Measurements from ENCODE around the gene EDARADD. TPM values are rescaled to one million over a fixed set of nuclear protein-coding genes. Genes with fewer than 3 reads are reported as not detected.

The EDARADD gene
- total RNA-seq, 1 donor from 2014 or later, result 0.59 TPM

DNA sequence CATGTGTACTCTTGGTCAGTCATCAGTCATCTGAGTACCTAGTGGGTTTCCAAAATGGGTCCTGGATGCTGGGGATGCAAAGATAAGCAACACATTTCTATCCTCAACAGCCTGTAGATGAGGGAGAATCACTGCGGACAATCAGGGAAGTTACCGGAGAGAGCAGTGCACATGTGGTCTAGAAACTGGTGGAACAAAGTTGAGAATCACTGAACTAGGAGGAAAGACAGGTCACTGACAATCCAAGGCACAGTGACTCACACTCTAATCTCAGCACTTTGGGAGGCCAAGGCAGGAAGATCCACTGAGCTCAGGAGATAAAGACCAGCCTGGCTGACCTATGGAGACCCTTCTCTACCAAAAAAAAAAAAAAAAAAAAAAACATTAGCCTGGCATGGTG lies 98.3 kb downstream of the EDARADD start:
- H3K4me3 Mint-ChIP-seq (ENCODE audit: unreplicated experiment), result no peak overlapping the region
- DNase-seq (ENCODE audit: extremely low spot score, unreplicated experiment), result no peak
- H3K27ac Mint-ChIP-seq (ENCODE audit: unreplicated experiment), result no peak overlapping the region
- H3K27me3 Mint-ChIP-seq (ENCODE audit: unreplicated experiment), result peaks cover 8% of the 10 kb centered on the region
- no peaks in the 10 kb centered on the region for H3K36me3 Mint-ChIP-seq (ENCODE audit: unreplicated experiment)
- no peaks in the 10 kb centered on the region for H3K9me3 Mint-ChIP-seq (ENCODE audit: unreplicated experiment)
- TF ChIP-seq, protein P1, sequence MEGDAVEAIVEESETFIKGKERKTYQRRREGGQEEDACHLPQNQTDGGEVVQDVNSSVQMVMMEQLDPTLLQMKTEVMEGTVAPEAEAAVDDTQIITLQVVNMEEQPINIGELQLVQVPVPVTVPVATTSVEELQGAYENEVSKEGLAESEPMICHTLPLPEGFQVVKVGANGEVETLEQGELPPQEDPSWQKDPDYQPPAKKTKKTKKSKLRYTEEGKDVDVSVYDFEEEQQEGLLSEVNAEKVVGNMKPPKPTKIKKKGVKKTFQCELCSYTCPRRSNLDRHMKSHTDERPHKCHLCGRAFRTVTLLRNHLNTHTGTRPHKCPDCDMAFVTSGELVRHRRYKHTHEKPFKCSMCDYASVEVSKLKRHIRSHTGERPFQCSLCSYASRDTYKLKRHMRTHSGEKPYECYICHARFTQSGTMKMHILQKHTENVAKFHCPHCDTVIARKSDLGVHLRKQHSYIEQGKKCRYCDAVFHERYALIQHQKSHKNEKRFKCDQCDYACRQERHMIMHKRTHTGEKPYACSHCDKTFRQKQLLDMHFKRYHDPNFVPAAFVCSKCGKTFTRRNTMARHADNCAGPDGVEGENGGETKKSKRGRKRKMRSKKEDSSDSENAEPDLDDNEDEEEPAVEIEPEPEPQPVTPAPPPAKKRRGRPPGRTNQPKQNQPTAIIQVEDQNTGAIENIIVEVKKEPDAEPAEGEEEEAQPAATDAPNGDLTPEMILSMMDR (IDR thresholded peaks at IDR 0.05), result no peak
- H3K4me1 Mint-ChIP-seq (ENCODE audit: unreplicated experiment), result peaks cover 4% of the 10 kb centered on the region

DNA sequence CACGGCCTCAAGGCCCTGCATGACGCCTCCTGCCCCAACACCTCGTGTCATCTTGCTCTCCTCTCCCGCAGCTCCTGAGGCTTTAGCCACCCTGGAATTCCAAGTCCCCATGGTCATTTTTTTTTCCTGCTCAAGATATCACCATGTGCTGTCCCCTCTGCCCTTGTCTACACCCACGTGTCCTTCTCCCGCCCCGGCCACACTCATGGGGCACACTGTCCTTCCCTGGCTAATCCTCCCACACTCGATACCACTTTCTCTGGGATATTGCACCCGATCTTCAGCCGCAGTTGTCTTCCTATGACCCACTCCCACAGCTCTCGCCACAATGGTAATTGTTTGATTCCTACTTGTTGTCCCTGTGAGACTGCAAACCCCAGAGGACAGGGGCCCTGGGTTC lies 100.0 kb downstream of the EDARADD start:
- DNase-seq (ENCODE audit: extremely low spot score, unreplicated experiment), result no peak
- Mint-ChIP-seq H3K36me3 (ENCODE audit: unreplicated experiment) (no peaks in the 10 kb centered on the region), H3K4me3 (ENCODE audit: unreplicated experiment) (no peak overlapping the region), H3K4me1 (ENCODE audit: unreplicated experiment) (peaks cover 4% of the 10 kb centered on the region), H3K27me3 (ENCODE audit: unreplicated experiment) (peaks cover 8% of the 10 kb centered on the region), H3K9me3 (ENCODE audit: unreplicated experiment) (no peaks in the 10 kb centered on the region), H3K27ac (ENCODE audit: unreplicated experiment) (no peak overlapping the region)
- TF ChIP-seq, protein P1 (IDR thresholded peaks at IDR 0.05), result no peak

DNA sequence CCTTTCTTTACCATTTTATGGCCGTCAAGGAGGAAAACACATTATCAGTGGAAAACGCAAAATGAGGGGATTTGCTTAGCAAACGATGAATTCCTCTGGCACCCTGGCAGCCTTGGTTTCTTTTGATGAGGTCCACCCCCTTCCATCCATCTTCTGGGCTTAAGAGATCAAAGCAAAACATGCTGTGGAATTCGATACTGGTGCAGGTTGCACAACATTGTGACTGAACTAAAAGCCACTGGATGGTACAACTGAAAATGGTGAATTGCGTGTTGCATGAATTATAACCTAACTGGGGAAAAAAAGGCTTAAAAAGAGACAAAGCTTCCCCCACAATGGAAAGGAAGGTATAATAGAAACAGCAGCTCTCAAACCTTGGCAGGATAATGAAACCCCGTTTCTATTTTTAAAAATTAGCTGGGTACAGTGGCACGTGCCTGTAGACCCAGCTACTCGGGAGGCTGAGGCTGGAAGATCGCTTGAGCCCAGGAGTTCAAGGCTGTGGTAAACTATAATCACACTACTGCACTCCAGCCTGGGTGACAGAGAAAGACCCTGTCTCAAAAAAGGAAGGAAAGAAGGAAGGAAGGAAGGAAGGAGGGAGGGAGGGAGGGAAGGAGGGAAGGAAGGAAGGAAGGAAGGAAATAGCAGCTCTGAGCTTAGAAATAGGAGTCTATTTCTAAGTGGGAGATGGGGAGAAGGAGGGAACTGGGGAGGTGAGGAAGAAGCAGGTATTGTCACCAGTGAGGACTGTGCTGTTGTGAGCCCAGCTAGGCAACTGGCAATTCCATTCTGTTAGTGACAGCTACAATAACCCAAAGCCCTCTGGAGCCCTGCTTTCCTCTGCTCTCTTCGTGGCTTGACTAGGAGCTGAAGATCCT lies 100.7 kb downstream of the EDARADD start:
- no peak overlapping the region for H3K27ac Mint-ChIP-seq (ENCODE audit: unreplicated experiment)

DNA sequence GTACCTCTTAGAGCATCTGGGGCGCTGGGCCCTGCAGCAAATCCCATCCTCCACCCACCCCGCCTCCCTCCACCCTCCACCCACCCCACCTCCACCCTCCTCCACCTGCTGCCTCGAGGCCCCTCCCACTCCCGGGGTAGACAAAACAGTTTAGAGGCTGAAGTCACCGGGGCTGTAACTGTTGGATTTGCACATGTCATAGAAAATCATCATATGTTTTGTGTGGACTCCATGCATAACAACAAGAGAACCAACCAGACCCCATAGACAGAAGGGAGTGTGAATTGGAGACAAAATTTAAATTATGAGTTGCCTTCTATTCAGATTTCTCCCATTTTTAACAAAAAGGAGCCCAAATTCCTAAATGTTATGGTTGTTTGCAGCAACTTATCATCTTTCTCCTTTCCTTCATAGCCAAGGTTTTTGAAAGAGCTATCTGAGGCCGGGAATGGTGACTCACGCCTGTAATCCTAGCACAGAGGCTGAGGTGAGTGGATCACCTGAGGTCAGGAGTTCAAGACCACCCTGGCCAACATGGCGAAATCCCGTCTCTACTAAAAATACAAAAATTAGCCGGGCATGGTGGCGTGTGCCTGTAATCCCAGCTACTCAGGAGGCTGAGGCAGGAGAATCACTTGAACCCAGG lies 101.5 kb downstream of the EDARADD start:
- DNase-seq (ENCODE audit: extremely low spot score, unreplicated experiment), result no peak
- H3K27ac Mint-ChIP-seq (ENCODE audit: unreplicated experiment), result no peak overlapping the region
- TF ChIP-seq, protein P1 (IDR thresholded peaks at IDR 0.05), result no peak

More for the DNA sequence above, 100.7 kb downstream of the EDARADD start:
- no peak for DNase-seq (ENCODE audit: extremely low spot score, unreplicated experiment)
- no peaks in the 10 kb centered on the region for H3K36me3 Mint-ChIP-seq (ENCODE audit: unreplicated experiment)
- TF ChIP-seq, protein P1 (IDR thresholded peaks at IDR 0.05), result no peak
- peaks cover 4% of the 10 kb centered on the region for H3K4me1 Mint-ChIP-seq (ENCODE audit: unreplicated experiment)
- H3K4me3 Mint-ChIP-seq (ENCODE audit: unreplicated experiment), result no peak overlapping the region
- peaks cover 8% of the 10 kb centered on the region for H3K27me3 Mint-ChIP-seq (ENCODE audit: unreplicated experiment)
- H3K9me3 Mint-ChIP-seq (ENCODE audit: unreplicated experiment), result no peaks in the 10 kb centered on the region

DNA sequence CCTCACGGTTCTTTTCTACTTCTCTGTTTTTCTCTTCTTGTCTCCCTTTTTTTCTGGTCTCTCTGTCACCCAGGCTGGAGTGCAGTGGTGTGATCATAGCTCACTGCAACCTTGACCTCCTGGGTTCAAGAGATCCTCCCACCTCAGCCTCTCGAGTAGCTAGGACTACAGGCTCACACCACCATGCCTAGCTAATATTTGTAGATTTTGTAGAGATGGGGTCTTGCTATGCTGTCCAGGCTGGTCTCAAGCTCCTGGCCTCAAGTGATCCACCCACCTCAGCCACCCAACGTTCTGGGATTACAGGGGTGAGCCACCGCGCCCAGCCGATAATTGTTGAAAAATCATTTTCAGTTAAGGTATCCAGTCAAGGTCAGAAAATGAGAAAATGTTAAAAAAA lies 103.8 kb downstream of the EDARADD start:
- DNase-seq (ENCODE audit: extremely low spot score, unreplicated experiment), result no peak
- no peaks in the 10 kb centered on the region for H3K36me3 Mint-ChIP-seq (ENCODE audit: unreplicated experiment)
- H3K27ac Mint-ChIP-seq (ENCODE audit: unreplicated experiment), result no peak overlapping the region
- H3K9me3 Mint-ChIP-seq (ENCODE audit: unreplicated experiment), result no peaks in the 10 kb centered on the region
- peaks cover 4% of the 10 kb centered on the region for H3K27me3 Mint-ChIP-seq (ENCODE audit: unreplicated experiment)
- no peak overlapping the region for H3K4me3 Mint-ChIP-seq (ENCODE audit: unreplicated experiment)
- peaks cover 13% of the 10 kb centered on the region for H3K4me1 Mint-ChIP-seq (ENCODE audit: unreplicated experiment)
- TF ChIP-seq, protein P1 (IDR thresholded peaks at IDR 0.05), result no peak

More for the DNA sequence above, 101.5 kb downstream of the EDARADD start:
- Mint-ChIP-seq H3K4me3 (ENCODE audit: unreplicated experiment) (no peak overlapping the region), H3K4me1 (ENCODE audit: unreplicated experiment) (peaks cover 4% of the 10 kb centered on the region), H3K9me3 (ENCODE audit: unreplicated experiment) (no peaks in the 10 kb centered on the region), H3K27me3 (ENCODE audit: unreplicated experiment) (peaks cover 8% of the 10 kb centered on the region), H3K36me3 (ENCODE audit: unreplicated experiment) (no peaks in the 10 kb centered on the region)

Data from osteocyte (in vitro differentiated cells).